Caco-2 (cell line): ENCODE results near the gene CLSTN1. TPM values are rescaled to one million over a fixed set of nuclear protein-coding genes. Genes with fewer than 3 reads are reported as not detected.

Source experiments
- BruUV-seq: library from RNA; stranded (reverse); fragments of 400-500 nt; replicated peaks from 2 replicates; lab custom pipeline; 2021; lab: Mats Ljungman, UMichigan
- CTCF ChIA-PET: fragments of 300-600 bp; sonication (Branson Sonifier 250); formaldehyde crosslinking; loops from one replicate; lab custom pipeline; 2022; ENCODE audit warnings: antibody characterized with exemption; lab: Charles Lee
- POLR2A ChIA-PET: fragments of 300-600 bp; sonication (Branson Sonifier 250); formaldehyde crosslinking; loops from one replicate; lab custom pipeline; 2022; ENCODE audit warnings: antibody characterized with exemption; lab: Charles Lee
- DNase-seq, 2 experiments: peaks; one replicate each; pipeline versions ENCODE4 v3.0.0 to v3.0.0-alpha.2; 2020 to 2022
- H3K27me3 ChIP-seq: replicated peaks from 2 replicates; pipeline ENCODE4 v1.6.0; 2011; ENCODE audit warnings: low read length; ENCODE audit not compliant: control insufficient read depth, insufficient read depth
- H3K36me3 ChIP-seq: 2 replicates; pipeline ENCODE4 v1.5.1; 2011; ENCODE audit warnings: low read length; ENCODE audit not compliant: control insufficient read depth, insufficient read depth
- H3K4me1 ChIP-seq: fragments of 250-450 bp; sonication (Bioruptor Pico); 2 replicates; pipeline ENCODE4 v1.5.1; 2020; ENCODE audit warnings: mild to moderate bottlenecking
- H3K4me3 ChIP-seq: 2 replicates; pipeline ENCODE4 v1.5.1; 2011; ENCODE audit warnings: low read depth, mild to moderate bottlenecking, control low read depth, low read length
- H3K9me3 ChIP-seq: fragments of 250-450 bp; sonication (Bioruptor Pico); 2 replicates; pipeline ENCODE4 v1.5.1; 2020; ENCODE audit warnings: mild to moderate bottlenecking, moderate library complexity
- H3K27ac Mint-ChIP-seq: one replicate; pipeline ENCODE4 v1.8.0; 2022; ENCODE audit warnings: mixed read lengths; ENCODE audit not compliant: unreplicated experiment
- H3K27me3 Mint-ChIP-seq: one replicate; pipeline ENCODE4 v1.8.0; 2022; ENCODE audit warnings: mixed read lengths; ENCODE audit not compliant: insufficient read depth, unreplicated experiment
- H3K36me3 Mint-ChIP-seq: one replicate; pipeline ENCODE4 v1.8.0; 2022; ENCODE audit warnings: mild to moderate bottlenecking, mixed read lengths; ENCODE audit not compliant: insufficient read depth, unreplicated experiment
- H3K4me1 Mint-ChIP-seq: one replicate; pipeline ENCODE4 v1.8.0; 2022; ENCODE audit warnings: low read depth, mixed read lengths; ENCODE audit not compliant: unreplicated experiment
- H3K4me3 Mint-ChIP-seq: one replicate; pipeline ENCODE4 v1.8.0; 2022; ENCODE audit warnings: mild to moderate bottlenecking, moderate library complexity, mixed read lengths; ENCODE audit not compliant: unreplicated experiment
- H3K9me3 Mint-ChIP-seq: one replicate; pipeline ENCODE4 v1.8.0; 2022; ENCODE audit warnings: mixed read lengths; ENCODE audit not compliant: unreplicated experiment
- CTCF ChIP-seq, 2 experiments: fragments of 200-600 bp in 1 of 2; IDR thresholded peaks; 1 replicate in 1 of 2; 2 replicates in 1 of 2; pipeline versions ENCODE4 v1.5.1 to v1.8.0; 2011 to 2022; ENCODE audit warnings: antibody characterized with exemption in 1 of 2, control low read depth in 1 of 2, inconsistent platforms in 1 of 2, low read depth in 1 of 2, low read length in 1 of 2, mild to moderate bottlenecking in 1 of 2, moderate library complexity in 1 of 2; ENCODE audit not compliant: insufficient read depth in 1 of 2, severe bottlenecking in 1 of 2, unreplicated experiment in 1 of 2
- intact Hi-C: fragments of 100-400 bp; cut with micrococcal nuclease; formaldehyde crosslinking; loops from one replicate; pipeline ENCODE4 v1.10.0; 2022; ENCODE audit not compliant: unreplicated experiment
- total RNA-seq: library from RNA; stranded (reverse); gene quantifications from 2 replicates; pipeline ENCODE4 v1.2.3, GENCODE V29; 2022

Gene CLSTN1
- total RNA-seq, 1 experiment from 2014 or later: 102 TPM

GRCh38 chr1:9782897-9783296 lies 40.9 kb downstream of the CLSTN1 start:
- Mint-ChIP-seq H3K27ac (no peak overlapping the region), H3K9me3 (no peaks in the 10 kb centered on the region), H3K36me3 (peaks cover 6% of the 10 kb centered on the region), H3K4me1 (no peaks in the 10 kb centered on the region), H3K27me3 (no peaks in the 10 kb centered on the region), H3K4me3 (no peak overlapping the region)
- no peak for TF ChIP-seq CTCF (IDR thresholded peaks at IDR 0.05; ENCODE audit: insufficient read depth in 1 of 2, low read depth in 1 of 2, low read length in 1 of 2, severe bottlenecking in 1 of 2, unreplicated experiment in 1 of 2)
- ChIA-PET CTCF (no interaction called here), POLR2A (no interaction called here)
- Histone ChIP-seq H3K27me3 (no peaks in the 10 kb centered on the region), H3K9me3 (no peaks in the 10 kb centered on the region), H3K4me3 (no peak overlapping the region), H3K4me1 (no peaks in the 10 kb centered on the region), H3K36me3 (no peaks in the 10 kb centered on the region)
- intact Hi-C loops: no loop called here
- DNase-seq: no peak
- BruUV-seq: no TSS peak

- H3K27me3 ChIP-seq: no peaks in the 10 kb centered on the region
- Mint-ChIP-seq H3K27me3 (no peaks in the 10 kb centered on the region), H3K27ac (no peak overlapping the region), H3K9me3 (no peaks in the 10 kb centered on the region), H3K36me3 (no peaks in the 10 kb centered on the region), H3K4me1 (no peaks in the 10 kb centered on the region), H3K4me3 (no peak overlapping the region)
- no peak for DNase-seq
- ChIA-PET POLR2A (no interaction called here), CTCF (no interaction called here)
- no peak for TF ChIP-seq CTCF (IDR thresholded peaks at IDR 0.05; ENCODE audit: insufficient read depth in 1 of 2, low read depth in 1 of 2, low read length in 1 of 2, severe bottlenecking in 1 of 2, unreplicated experiment in 1 of 2)
- no peak overlapping the region for H3K4me3 ChIP-seq
- H3K36me3 ChIP-seq: no peaks in the 10 kb centered on the region
- BruUV-seq: no TSS peak
- no peaks in the 10 kb centered on the region for H3K9me3 ChIP-seq
- no peaks in the 10 kb centered on the region for H3K4me1 ChIP-seq
- intact Hi-C loops: no loop called here
Observed at GRCh38 chr1:9782116-9782751, 41.5 kb downstream of the CLSTN1 start.

GRCh38 chr1:9780554-9781110 lies 43.1 kb downstream of the CLSTN1 start:
- peaks cover under 1% of the 10 kb centered on the region for H3K36me3 Mint-ChIP-seq
- no peak overlapping the region for H3K4me3 Mint-ChIP-seq
- ChIA-PET CTCF (no interaction called here), POLR2A (no interaction called here)
- no peak overlapping the region for H3K27ac Mint-ChIP-seq
- DNase-seq: no peak
- no peaks in the 10 kb centered on the region for H3K36me3 ChIP-seq
- no peaks in the 10 kb centered on the region for H3K4me1 Mint-ChIP-seq
- no peaks in the 10 kb centered on the region for H3K9me3 ChIP-seq
- no peak overlapping the region for H3K4me3 ChIP-seq
- BruUV-seq: no TSS peak
- intact Hi-C loops: no loop called here
- no peaks in the 10 kb centered on the region for H3K27me3 Mint-ChIP-seq
- TF ChIP-seq CTCF (IDR thresholded peaks at IDR 0.05; ENCODE audit: insufficient read depth in 1 of 2, low read depth in 1 of 2, low read length in 1 of 2, severe bottlenecking in 1 of 2, unreplicated experiment in 1 of 2): no peak
- H3K4me1 ChIP-seq: no peaks in the 10 kb centered on the region
- H3K27me3 ChIP-seq: no peaks in the 10 kb centered on the region
- H3K9me3 Mint-ChIP-seq: no peaks in the 10 kb centered on the region
